Measurements from ENCODE around the gene TCFL5.

DNA sequence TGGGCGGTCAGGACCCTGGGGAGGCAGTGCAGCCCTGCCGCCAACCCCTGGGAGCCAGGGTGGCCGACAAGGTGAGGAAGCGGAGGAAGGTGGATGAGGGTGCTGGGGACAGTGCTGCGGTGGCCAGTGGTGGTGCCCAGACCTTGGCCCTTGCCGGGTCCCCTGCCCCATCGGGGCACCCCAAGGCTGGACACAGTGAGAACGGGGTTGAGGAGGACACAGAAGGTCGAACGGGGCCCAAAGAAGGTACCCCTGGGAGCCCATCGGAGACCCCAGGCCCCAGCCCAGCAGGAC is 48.8 kb downstream of the TCFL5 start:
- TF ChIP-seq, protein P1, sequence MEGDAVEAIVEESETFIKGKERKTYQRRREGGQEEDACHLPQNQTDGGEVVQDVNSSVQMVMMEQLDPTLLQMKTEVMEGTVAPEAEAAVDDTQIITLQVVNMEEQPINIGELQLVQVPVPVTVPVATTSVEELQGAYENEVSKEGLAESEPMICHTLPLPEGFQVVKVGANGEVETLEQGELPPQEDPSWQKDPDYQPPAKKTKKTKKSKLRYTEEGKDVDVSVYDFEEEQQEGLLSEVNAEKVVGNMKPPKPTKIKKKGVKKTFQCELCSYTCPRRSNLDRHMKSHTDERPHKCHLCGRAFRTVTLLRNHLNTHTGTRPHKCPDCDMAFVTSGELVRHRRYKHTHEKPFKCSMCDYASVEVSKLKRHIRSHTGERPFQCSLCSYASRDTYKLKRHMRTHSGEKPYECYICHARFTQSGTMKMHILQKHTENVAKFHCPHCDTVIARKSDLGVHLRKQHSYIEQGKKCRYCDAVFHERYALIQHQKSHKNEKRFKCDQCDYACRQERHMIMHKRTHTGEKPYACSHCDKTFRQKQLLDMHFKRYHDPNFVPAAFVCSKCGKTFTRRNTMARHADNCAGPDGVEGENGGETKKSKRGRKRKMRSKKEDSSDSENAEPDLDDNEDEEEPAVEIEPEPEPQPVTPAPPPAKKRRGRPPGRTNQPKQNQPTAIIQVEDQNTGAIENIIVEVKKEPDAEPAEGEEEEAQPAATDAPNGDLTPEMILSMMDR (IDR thresholded peaks at IDR 0.05; ENCODE audit: low read length) = no peak
- no peak for TF ChIP-seq EZH2 (IDR thresholded peaks at IDR 0.05; ENCODE audit: borderline replicate concordance, low read length)

Data from OCI-LY1 (cell line).